ENCODE results near the gene NHS.

The NHS gene

GRCh38 chrX:17374619-17375366, at the start of gene NHS:
Gene NHS (plus strand): TSS chrX:17375200. CDS start chrX:17375758, 558 bp downstream.
- peak; percentile 27 for DNase-seq

GRCh38 chrX:17328837-17329236, 46.2 kb upstream of the NHS start:
- DNase-seq: no peak

DNA sequence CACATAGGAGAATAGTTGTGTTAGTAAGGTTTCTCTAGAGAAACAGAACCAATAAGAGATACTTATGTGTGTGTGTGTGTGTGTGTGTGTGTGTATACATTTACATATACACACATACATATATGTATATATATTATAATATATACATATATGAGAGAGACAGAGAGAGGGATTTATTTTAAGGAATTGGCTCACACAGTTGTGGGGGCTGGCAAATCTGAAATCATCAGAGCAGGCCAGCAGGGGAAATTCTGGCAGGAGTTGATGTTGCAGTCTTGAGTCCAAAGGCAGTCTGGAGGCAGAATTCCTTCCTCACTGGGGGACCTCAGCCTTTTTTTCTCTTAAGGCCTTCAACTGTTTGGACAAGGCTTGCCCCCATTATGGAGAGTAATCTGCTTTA, 38.6 kb upstream of the NHS start:
- DNase-seq: no peak

- DNase-seq: no peak
Measured at GRCh38 chrX:17355976-17356375, 19.0 kb upstream of the NHS start.

DNA sequence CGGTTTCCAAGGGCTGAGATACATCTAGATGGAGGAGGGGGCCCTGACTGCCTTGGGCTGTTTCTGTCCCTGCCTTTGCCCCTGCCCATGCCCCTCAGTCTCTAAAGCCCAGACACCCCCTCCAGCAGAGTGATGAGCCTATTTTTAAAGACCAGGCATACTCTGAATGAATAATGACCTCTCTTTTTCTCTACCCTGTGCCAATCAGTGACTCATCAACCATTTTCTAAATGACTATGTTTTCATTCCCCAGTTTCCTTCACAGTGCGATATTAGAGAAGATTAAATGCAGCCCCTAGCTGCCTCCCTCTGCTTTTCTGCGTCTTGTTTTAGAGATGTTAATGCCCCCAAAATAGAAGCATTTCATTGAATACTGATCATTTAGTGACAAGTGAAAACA, 15.5 kb upstream of the NHS start:
- DNase-seq: no peak

DNA sequence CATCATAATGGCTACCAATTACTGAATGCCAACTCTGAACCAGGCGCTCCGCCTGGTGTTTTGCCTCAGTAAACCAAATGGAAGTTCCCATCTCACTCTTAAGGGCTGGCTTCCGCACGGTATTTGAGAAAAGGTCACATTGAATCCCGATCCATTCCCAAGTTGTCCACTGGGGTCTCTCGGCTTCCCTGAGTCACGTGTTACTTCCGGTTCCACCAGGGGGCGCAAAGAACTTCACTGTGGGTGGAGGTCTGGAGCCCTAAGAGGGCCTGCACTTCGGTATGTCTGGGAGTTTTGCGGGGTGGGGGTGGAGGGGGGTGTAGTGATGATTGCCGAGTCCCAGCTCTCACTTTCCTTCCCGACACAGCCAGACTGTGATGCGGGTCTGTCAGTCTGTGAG, 13.4 kb upstream of the NHS start:
- DNase-seq: peak; percentile 24

DNA sequence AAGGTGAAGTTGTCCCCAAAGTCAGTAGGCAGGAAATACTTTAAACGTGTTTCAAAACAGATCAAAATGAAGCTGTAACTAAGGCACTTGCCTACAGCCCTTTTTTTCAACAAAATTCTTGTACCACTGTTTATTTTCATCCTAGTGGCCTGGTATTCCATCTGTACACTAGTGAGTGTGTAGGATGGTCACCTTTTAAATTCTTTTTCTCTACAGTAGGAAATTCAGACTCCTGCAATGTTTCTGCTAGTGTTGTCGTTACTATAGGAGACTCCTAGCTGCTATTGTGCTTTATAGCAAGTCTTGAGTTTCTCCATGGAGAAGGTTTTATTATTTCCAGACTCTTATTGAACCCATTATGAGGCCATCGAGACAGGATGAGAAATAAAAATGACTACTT, 7.0 kb upstream of the NHS start:
- no peak for DNase-seq

DNA sequence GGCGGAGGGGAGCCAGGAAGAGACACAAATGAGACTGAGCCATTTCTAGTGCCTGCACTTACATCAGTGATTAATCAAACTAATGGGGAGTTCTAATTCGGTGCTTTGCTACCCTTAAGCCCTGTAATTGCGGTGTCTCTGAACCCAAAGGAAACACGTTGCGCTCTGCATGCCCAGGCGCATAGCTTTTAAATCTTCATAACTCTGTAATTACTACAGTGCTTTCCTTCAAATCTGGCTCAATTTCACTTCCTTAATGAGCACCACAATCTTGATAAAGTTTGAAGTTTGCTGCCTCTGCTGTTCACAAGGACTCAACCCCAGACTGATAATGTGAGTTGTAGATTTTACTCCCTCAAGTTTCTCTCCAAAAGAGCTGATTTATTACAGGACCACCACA, 5.7 kb upstream of the NHS start:
- DNase-seq: no peak

DNA sequence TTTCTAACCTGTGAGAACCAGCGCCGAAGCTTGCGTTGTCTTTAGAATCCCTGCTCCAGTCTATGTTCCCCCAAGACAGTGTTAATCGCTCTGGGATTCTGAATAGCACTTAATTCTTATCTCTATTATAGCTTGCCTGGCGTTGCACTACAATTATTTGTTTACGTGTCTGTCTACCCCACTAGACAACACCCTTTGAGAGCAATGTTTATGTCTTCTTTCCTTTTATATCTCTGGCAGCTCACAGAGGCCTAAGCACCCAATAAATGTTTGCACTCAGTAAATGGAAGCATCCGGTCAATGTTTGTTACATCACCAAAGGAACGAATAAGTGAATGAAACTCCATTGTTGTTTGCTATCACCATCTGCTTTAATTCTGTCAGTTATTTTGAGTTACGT, 4.8 kb upstream of the NHS start:
- no peak for DNase-seq

DNA sequence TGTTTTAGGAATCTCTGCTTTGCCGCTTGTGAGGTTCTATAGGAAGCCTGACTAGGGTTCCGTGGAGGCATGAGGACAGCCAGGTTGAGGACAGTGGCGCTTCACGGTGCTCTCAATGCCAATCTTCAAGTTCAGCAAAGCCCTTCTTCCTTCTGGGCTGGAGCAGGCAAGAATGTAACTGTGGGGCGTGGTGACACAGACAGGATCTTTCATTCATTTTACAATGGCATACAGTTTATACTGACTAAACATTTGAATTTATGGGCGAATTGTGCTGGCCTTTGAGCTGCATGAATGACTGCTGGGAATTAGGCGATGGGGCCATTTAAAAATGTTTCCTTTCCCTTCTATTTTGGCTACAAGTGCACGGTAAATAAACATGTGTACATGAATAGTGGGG, 2.9 kb upstream of the NHS start:
- DNase-seq: no peak

DNA sequence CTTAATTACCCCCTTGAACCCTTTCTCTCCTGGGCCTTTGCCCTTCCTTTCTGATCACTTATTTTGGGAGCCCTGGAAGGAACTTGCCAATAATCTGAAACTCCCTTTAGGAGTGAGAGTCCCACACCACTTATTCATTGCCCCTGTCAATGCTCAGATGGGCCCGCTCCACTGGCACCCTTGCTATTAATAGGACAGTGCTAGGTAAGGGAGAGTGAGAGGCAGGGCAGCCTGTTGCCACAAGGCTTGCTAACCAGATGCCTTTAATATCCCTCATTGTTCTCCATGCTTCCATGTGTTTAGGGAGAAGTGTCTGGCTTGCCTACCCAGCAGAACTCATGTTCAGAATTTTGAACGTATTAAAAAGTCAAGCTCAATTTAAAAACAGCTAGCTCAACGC, 1.7 kb upstream of the NHS start:
- no peak for DNase-seq

DNA sequence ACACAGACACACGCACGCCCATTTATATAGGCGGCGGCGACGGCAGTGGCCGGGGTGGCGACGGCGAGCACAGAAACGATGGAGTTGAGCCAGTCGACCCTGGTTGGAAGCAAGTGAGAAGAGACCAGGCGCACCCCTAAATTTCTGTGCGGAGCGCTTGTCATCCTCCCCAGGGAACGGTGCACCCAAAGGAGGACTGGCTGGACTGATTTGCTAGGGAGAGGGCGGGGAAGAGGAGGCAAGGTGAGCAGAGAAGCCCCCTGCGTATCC, 302 bp downstream of the NHS start:
- no peak for DNase-seq

GRCh38 chrX:17375637-17376430, 834 bp downstream of the NHS start:
- DNase-seq: peak; percentile 2

- peak; percentile 36 for DNase-seq
Measured at GRCh38 chrX:17376431-17377077, 1.6 kb downstream of the NHS start.

GRCh38 chrX:17377091-17377717, 2.2 kb downstream of the NHS start:
- peak; percentile 59 for DNase-seq

- peak; percentile 62 for DNase-seq
Measured at GRCh38 chrX:17377795-17378194, 2.8 kb downstream of the NHS start.

- no peak for DNase-seq
Measured at GRCh38 chrX:17380221-17380620, 5.2 kb downstream of the NHS start.

DNA sequence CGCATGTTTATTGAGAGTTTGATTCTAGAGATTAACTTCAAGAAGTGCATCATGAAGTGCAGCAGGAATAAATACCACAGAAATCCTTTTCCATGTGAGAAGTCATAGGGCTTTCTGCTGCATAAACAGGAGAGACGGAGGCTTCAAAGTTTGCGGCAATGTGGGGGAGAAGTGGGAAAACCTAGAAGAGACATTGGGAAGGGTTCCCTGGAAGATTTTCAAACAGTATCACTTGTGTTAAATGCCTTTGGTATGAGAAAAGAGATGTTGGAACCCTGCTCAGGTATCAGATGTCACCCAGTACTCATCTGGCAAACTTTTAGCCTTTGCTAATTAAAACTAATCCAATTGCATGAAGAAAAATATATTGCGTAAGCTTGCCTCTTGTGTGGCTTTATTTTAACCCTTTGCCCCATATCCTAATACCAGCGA, 15.4 kb downstream of the NHS start:
- DNase-seq: no peak

GRCh38 chrX:17395154-17395553, 20.2 kb downstream of the NHS start:
- no peak for DNase-seq

- DNase-seq: no peak
Measured at GRCh38 chrX:17397074-17397473, 22.1 kb downstream of the NHS start.

DNA sequence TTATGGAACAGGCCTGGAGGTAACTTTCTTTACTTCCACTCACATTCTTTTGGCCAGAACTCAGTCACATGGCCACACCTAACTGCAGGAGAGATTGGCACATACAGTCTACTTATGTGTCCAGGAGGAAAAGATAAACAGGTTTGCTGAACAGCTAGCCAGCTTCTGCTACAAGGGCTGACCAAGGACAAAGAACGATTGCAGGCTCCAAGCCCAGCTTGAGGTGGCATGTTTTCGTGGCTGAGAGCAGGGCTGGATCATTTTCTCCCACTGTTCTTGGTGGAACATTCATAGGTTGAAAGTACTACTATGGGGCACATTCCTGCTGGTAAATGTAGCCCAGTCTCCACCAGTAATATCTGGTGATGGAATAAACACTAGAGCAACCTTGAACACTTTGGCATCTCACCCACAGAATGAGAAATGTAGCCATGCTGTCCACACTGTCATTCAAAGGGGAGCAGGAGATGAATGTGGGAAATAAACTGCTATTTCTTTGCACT, 28.2 kb downstream of the NHS start:
- no peak for DNase-seq

- no peak for DNase-seq
Measured at GRCh38 chrX:17403972-17404371, 29.0 kb downstream of the NHS start.

- no peak for DNase-seq
Measured at GRCh38 chrX:17405225-17405969, 30.4 kb downstream of the NHS start.

Data from activated CD4-positive, alpha-beta T cell treated with anti-CD3 and anti-CD28 coated beads for 48 hours (primary cell).